HG02588 (cell line): ENCODE results near the gene ARID1B.

Experiments
- ATAC-seq: cut with Tn5 transposase; IDR thresholded peaks from one replicate; pipeline ENCODE4 v1.9.1; 2021; ENCODE audit warnings: mild to moderate bottlenecking, moderate library complexity; ENCODE audit not compliant: unreplicated experiment

ARID1B gene

GRCh38 chr6:156822747-156823206 lies 45.6 kb downstream of the ARID1B start:
- ATAC-seq: no peak

- ATAC-seq: no peak
Observed at GRCh38 chr6:156824142-156824541, 47.0 kb downstream of the ARID1B start.

GRCh38 chr6:156825475-156825874 lies 48.3 kb downstream of the ARID1B start:
- no peak for ATAC-seq

GRCh38 chr6:156826290-156826955 lies 49.2 kb downstream of the ARID1B start:
- ATAC-seq: no peak

GRCh38 chr6:156827382-156827781 lies 50.2 kb downstream of the ARID1B start:
- ATAC-seq: no peak

- no peak for ATAC-seq
Observed at GRCh38 chr6:156828280-156828703, 51.1 kb downstream of the ARID1B start.

GRCh38 chr6:156830126-156830525 lies 52.9 kb downstream of the ARID1B start:
- no peak for ATAC-seq

- ATAC-seq: no peak
Observed at GRCh38 chr6:156832231-156832647, 55.1 kb downstream of the ARID1B start.

- ATAC-seq: no peak
Observed at GRCh38 chr6:156832669-156833068, 55.5 kb downstream of the ARID1B start.

GRCh38 chr6:156833755-156834154 lies 56.6 kb downstream of the ARID1B start:
- ATAC-seq: no peak

GRCh38 chr6:156839129-156839528 lies 62.0 kb downstream of the ARID1B start:
- ATAC-seq: no peak

- no peak for ATAC-seq
Observed at GRCh38 chr6:156839591-156840001, 62.4 kb downstream of the ARID1B start.

GRCh38 chr6:156840136-156840535 lies 63.0 kb downstream of the ARID1B start:
- ATAC-seq: no peak

GRCh38 chr6:156840606-156841005 lies 63.4 kb downstream of the ARID1B start:
- no peak for ATAC-seq

- ATAC-seq: no peak
Observed at GRCh38 chr6:156841508-156841907, 64.3 kb downstream of the ARID1B start.

GRCh38 chr6:156842598-156843250 lies 65.5 kb downstream of the ARID1B start:
- ATAC-seq: no peak

GRCh38 chr6:156844089-156844488 lies 66.9 kb downstream of the ARID1B start:
- no peak for ATAC-seq

- no peak for ATAC-seq
Observed at GRCh38 chr6:156845454-156846155, 68.4 kb downstream of the ARID1B start.

GRCh38 chr6:156846845-156847599 lies 69.8 kb downstream of the ARID1B start:
- ATAC-seq: no peak

- no peak for ATAC-seq
Observed at GRCh38 chr6:156848123-156848522, 70.9 kb downstream of the ARID1B start.

- no peak for ATAC-seq
Observed at GRCh38 chr6:156848533-156848932, 71.4 kb downstream of the ARID1B start.
